Measurements from ENCODE around the gene LCE1A.

DNA sequence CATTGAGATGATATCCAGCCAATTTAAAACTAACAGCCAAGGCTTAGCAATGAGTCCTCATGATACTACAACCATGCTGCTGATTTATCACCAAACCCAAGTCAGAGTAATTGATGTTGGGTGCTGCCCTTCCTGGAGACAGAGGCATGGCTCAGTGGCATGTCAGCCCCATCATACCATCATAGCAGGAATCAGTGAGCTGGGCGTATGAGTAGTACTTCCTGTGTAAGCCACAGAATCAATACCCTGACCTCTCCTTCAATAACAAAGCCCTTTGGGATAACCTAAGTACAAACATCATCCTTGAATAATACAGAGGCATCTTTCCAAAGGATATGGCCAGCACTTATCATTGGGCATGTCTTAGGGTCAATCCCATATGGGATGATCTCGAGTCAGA lies 44.2 kb upstream of the LCE1A start:
- TF ChIP-seq, protein P1, sequence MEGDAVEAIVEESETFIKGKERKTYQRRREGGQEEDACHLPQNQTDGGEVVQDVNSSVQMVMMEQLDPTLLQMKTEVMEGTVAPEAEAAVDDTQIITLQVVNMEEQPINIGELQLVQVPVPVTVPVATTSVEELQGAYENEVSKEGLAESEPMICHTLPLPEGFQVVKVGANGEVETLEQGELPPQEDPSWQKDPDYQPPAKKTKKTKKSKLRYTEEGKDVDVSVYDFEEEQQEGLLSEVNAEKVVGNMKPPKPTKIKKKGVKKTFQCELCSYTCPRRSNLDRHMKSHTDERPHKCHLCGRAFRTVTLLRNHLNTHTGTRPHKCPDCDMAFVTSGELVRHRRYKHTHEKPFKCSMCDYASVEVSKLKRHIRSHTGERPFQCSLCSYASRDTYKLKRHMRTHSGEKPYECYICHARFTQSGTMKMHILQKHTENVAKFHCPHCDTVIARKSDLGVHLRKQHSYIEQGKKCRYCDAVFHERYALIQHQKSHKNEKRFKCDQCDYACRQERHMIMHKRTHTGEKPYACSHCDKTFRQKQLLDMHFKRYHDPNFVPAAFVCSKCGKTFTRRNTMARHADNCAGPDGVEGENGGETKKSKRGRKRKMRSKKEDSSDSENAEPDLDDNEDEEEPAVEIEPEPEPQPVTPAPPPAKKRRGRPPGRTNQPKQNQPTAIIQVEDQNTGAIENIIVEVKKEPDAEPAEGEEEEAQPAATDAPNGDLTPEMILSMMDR (conservative IDR thresholded peaks at IDR 0.05; ENCODE audit: low read depth, low read length): no peak
- no peak for TF ChIP-seq EZH2phosphoT487 (IDR thresholded peaks at IDR 0.05; ENCODE audit: borderline replicate concordance, low read length)

All from PC-3 (cell line).